HG03571 (cell line): Measurements from ENCODE around the gene LPAR6.
"Not testable (repeated sequence)": the region's sequence is repeated elsewhere in the genome, so short reads cannot be mapped to it uniquely, and the experiment has no call there.

ENCODE experiments used
- ATAC-seq: cut with Tn5 transposase; IDR thresholded peaks from one replicate; pipeline ENCODE4 v1.9.1; 2021; ENCODE audit not compliant: unreplicated experiment

LPAR6 gene

GRCh38 chr13:48412881-48413351, at the start of gene LPAR6:
Gene LPAR6, minus strand, starts transcription at chr13:48413113. Its CDS starts 690 bp downstream, at chr13:48412423.
- no peak for ATAC-seq

- no peak for ATAC-seq
These were observed 44.8 kb upstream of the LPAR6 start for GRCh38 chr13:48457578-48458242.

- ATAC-seq: no peak
These were observed 43.6 kb upstream of the LPAR6 start for GRCh38 chr13:48456546-48456945.

GRCh38 chr13:48451196-48451595, 38.3 kb upstream of the LPAR6 start:
- ATAC-seq: not testable (repeated sequence)

- no peak for ATAC-seq
These were observed 36.7 kb upstream of the LPAR6 start for GRCh38 chr13:48449656-48450055.

- no peak for ATAC-seq
These were observed 36.2 kb upstream of the LPAR6 start for GRCh38 chr13:48448959-48449614.

- ATAC-seq: no peak
These were observed 35.5 kb upstream of the LPAR6 start for GRCh38 chr13:48448285-48448958.

- ATAC-seq: no peak
These were observed 33.6 kb upstream of the LPAR6 start for GRCh38 chr13:48446464-48446863.

DNA sequence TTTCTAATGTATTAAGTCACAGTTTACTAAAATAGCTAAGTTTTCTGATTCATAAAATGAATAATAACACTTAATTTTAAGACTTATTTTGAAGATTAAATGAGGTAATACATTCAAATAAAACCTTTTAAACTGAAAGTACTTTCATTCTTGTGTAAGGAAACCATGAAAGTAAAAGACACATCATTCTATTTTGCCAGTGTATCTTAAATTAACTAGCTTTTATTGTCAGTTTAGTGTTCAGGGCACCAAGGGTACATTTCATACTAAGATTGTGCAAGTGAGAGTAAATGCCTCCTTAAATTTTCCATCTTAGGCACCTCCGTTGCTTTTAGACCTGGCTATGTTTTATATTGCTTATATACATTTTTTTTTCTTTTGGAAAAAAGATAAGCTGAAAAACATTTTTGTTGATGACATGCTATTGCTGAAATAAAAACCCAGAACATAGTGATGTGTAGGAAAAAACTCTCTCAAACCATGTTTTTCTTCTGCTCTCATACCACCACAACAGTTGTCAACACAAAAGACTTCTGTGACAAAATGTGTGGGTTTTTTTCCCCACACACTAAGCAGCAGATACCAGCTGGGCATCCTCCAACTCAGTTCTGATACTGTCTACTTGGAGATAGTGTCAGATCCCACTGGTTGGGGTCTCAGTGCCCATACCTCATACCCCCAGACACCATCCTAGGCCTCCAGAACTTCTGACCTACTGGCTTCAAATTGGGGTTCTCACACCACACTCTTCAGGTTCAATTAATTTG, 30.7 kb upstream of the LPAR6 start:
- ATAC-seq: no peak

DNA sequence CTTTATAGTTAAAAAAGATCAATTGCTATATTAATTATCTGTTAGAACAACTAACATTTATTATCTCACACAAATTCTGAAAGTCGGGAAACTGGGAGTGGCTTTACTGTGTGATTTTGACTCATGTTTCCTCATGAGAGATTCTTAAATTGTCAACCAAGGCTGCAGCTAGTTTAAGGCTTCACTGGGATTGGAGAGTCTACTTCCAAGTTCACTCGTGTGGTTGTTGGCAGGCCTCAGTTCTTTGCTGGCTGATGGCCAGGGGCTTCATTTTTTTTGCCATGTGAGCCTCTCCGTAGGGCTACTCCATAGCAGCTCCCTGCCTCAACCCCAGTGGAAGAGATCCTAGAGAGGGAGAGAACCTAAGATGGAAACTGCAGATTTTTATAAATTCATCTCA, 24.5 kb upstream of the LPAR6 start:
- no peak for ATAC-seq

GRCh38 chr13:48436661-48437288, 23.9 kb upstream of the LPAR6 start:
- ATAC-seq: no peak

DNA sequence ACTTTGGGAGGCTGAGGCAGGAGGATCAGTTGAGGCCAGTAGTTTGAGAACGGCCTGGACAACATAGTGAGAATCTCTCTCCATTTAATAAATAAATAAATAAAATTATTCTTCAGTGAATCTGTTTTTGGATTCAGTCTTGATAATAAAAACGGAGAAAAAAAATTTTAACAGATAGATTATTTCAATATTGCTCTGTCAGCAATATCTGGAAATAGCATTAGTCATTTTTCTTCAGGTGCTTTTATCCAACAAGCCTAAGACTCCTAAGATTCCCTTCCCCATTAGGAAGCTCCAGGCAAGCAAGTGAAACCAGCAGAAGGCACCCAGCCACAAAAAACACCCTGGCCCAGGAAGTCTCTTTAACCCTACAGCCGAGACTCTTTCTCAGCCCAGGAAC, 21.3 kb upstream of the LPAR6 start:
- no peak for ATAC-seq

DNA sequence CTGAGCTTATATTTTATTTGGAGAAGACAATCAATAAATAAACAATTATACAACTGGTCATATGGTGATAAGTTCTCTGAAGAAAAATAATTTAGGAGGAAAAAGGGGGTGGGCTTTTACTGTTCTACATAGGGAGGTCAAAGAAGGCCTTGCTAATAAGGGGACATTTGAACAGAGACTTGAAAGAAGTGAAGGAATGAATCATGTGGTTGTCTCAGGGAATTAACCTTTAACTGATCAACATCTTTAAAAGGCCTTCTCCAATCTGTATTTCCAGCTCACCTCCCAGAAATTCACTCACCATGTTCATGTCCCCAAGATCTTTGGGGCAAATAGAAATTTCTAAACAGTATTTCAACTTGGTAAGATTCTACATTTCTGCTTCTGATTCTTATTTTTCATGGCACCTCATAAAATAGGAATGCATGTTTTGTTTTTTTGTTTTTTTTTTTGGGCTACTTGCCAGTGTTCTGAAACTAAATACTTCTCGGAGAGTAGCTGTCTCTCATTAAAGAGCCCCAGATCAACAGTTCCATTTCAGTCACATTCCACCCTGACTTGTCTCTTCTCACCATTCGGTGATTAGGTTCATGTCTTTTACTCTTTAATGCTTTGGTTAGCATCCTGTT, 19.2 kb upstream of the LPAR6 start:
- ATAC-seq: no peak

- no peak for ATAC-seq
These were observed 18.5 kb upstream of the LPAR6 start for GRCh38 chr13:48431431-48431830.

- no peak for ATAC-seq
These were observed 17.0 kb upstream of the LPAR6 start for GRCh38 chr13:48429886-48430285.

GRCh38 chr13:48429036-48429435, 16.1 kb upstream of the LPAR6 start:
- no peak for ATAC-seq

DNA sequence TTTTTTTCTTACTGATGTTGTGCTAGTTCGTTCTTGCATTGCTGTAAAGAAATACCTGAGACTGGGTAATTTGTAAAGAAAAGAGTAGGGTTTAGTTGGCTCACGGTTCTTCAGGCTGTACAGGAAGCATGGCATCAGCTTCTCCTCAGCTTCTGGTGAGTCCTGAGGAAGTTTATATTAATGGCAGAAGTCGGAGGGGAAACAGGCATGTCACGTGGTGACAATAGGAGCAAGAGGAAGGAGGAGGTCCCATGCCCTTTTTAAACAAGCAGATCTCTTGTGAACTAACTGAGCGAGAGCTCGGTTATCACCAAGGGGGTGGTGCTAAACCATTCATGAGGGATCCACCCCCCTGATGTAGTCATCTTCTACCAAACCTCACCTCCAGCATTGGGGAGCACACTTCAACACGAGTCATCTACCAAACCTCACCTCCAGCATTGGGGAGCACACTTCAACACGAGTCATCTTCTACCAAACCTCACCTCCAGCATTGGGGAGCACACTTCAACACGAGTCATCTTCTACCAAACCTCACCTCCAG, 13.9 kb upstream of the LPAR6 start:
- not testable (repeated sequence) for ATAC-seq

DNA sequence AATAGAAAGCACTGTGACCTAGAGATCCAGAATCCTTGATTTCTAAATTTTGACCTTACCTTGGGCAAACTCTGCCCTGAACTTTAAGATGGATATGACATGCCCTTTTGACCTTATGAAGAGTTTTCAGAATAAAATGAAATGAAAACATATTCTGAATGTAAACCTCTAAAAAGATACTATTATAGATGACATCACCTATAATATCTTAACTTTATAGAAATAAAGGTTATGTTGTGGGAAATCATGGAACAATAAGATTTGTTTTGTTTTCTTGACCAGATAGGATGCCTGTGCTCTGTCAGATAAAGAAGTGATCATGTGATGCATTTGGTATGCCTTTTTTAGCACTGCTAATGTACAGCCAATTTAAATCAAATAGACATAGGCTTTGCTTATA, 13.1 kb upstream of the LPAR6 start:
- ATAC-seq: no peak

DNA sequence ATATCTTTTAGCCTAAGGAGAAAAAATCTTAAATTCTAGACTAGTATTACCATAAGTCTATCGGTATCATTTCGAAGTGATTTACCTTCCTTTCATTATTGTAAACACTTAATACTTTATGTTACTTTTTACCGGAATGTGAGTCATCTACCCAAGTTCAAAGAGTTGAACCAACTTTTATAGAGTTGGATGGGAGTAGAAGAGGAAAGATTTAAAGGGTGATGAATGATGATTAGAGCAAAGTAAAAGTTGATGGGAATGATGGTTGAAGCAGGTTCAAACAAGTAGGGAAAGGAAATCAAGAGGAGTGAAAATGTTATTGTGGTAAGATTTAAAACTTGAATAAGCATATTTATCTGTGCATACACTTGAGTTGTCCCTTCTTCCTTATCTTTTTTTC, 11.3 kb upstream of the LPAR6 start:
- no peak for ATAC-seq

DNA sequence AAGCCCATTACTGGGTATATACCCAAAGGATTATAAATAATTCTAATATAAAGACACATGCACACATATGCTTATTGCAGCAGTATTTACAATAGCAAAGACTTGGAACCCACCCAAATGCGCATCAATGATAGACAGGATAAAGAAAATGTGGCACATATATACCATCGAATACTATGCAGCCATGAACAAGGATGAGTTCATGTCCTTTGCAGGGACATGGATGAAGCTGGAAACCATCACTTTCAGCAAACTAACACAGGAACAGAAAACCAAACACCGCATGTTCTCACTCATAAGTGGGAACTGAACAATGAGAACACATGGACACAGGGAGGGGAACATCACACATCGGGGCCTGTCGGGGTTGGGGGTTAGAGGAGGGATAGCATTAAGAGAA, 9.1 kb upstream of the LPAR6 start:
- ATAC-seq: not testable (repeated sequence)
